ENCODE measurements around the gene PKD2. TPM values are rescaled to one million over a fixed set of nuclear protein-coding genes. Genes with fewer than 3 reads are reported as not detected.

Gene PKD2
- total RNA-seq, 2 experiments from 2014 or later, result 11.8 to 13.2 TPM

DNA sequence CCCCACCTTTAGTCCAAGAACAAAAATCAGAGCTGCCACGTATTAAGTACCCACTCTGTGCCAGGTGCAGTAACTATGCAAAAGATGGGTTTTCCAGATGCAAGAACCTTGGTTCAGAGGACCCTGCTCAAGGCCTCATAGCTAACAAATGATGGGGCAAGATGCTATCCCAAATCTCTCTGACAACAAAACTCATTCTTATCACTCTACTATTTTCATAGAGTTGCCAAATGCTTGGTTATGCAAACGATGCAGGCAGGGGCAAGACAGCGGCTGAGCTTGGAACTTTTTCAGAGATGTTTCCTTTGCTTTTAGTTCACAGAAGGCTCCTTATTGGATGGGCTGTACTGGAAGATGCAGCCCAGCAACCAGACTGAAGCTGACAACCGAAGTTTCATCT is 30.5 kb downstream of the PKD2 start:
- H3K27ac Mint-ChIP-seq, result no peak overlapping the region
- DNase-seq, result no peak
- peaks cover 21% of the 10 kb centered on the region for H3K36me3 Mint-ChIP-seq (ENCODE audit: low read depth)
- H3K4me3 Mint-ChIP-seq, result no peak overlapping the region
- H3K4me1 Mint-ChIP-seq, result no peaks in the 10 kb centered on the region
- POLR2A ChIA-PET, result no interaction called here
- H3K9me3 Mint-ChIP-seq, result no peaks in the 10 kb centered on the region
- no peaks in the 10 kb centered on the region for H3K27me3 Mint-ChIP-seq
- CTCF ChIA-PET, result no interaction called here

DNA sequence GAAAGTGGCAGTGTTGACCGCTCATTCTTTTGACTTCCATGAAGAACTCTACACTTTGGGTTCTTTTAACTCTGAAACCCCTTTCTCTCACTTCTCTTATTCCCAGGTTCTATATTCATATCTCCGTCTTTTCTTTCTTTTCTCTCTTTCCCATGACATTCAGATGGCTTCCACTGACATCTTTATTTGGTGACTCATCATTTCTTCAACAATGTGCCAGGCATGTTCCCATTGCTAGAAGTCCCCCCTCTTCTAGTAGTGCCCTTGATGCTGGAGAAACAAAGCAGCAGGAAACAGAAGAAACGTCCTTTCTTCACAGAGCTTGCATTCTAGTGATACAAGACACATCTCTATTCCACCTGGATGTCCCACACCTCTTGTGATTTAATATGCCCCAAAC is 33.3 kb downstream of the PKD2 start:
- H3K27ac Mint-ChIP-seq, result no peak overlapping the region
- no peaks in the 10 kb centered on the region for H3K4me1 Mint-ChIP-seq
- no peak overlapping the region for H3K4me3 Mint-ChIP-seq
- peaks cover 27% of the 10 kb centered on the region for H3K36me3 Mint-ChIP-seq (ENCODE audit: low read depth)
- no peaks in the 10 kb centered on the region for H3K27me3 Mint-ChIP-seq
- no peaks in the 10 kb centered on the region for H3K9me3 Mint-ChIP-seq
- ChIA-PET CTCF (interaction anchor here (0.9 to 1.0 kb wide), 2 partner anchors 12 to 171 kb away, joined by 3 read pairs; no protein-coding TSS in a partner anchor), POLR2A (no interaction called here)
- no peak for DNase-seq

- Mint-ChIP-seq H3K4me1 (no peaks in the 10 kb centered on the region), H3K27me3 (no peaks in the 10 kb centered on the region), H3K27ac (no peak overlapping the region), H3K9me3 (no peaks in the 10 kb centered on the region), H3K36me3 (ENCODE audit: low read depth) (peaks cover 23% of the 10 kb centered on the region), H3K4me3 (no peak overlapping the region)
- CTCF ChIA-PET, result interaction anchor here (0.9 to 1.0 kb wide), 2 partner anchors 13 to 170 kb away, joined by 3 read pairs; no protein-coding TSS in a partner anchor
- no peak for DNase-seq
- POLR2A ChIA-PET, result no interaction called here
Measured at GRCh38 chr4:88041626-88042025, 34.2 kb downstream of the PKD2 start.

GRCh38 chr4:88043001-88043400 is 35.6 kb downstream of the PKD2 start:
- H3K36me3 Mint-ChIP-seq (ENCODE audit: low read depth), result peaks cover 27% of the 10 kb centered on the region
- no peak for DNase-seq
- H3K27me3 Mint-ChIP-seq, result no peaks in the 10 kb centered on the region
- CTCF ChIA-PET, result no interaction called here
- POLR2A ChIA-PET, result no interaction called here
- no peaks in the 10 kb centered on the region for H3K4me1 Mint-ChIP-seq
- no peaks in the 10 kb centered on the region for H3K9me3 Mint-ChIP-seq
- H3K4me3 Mint-ChIP-seq, result no peak overlapping the region
- no peak overlapping the region for H3K27ac Mint-ChIP-seq

GRCh38 chr4:88043586-88044340 is 36.3 kb downstream of the PKD2 start:
- ChIA-PET POLR2A (no interaction called here), CTCF (no interaction called here)

GRCh38 chr4:88045021-88045420 is 37.6 kb downstream of the PKD2 start:
- Mint-ChIP-seq H3K27me3 (no peaks in the 10 kb centered on the region), H3K4me1 (no peaks in the 10 kb centered on the region), H3K9me3 (no peaks in the 10 kb centered on the region), H3K27ac (no peak overlapping the region), H3K4me3 (no peak overlapping the region), H3K36me3 (ENCODE audit: low read depth) (peaks cover 22% of the 10 kb centered on the region)
- no peak for DNase-seq
- ChIA-PET CTCF (interaction anchor here (0.6 kb wide), 1 partner anchor 100 kb away, joined by 3 read pairs; no protein-coding TSS in a partner anchor), POLR2A (no interaction called here)

More at GRCh38 chr4:88043586-88044340, 36.3 kb downstream of the PKD2 start:
- Mint-ChIP-seq H3K27ac (no peak overlapping the region), H3K36me3 (ENCODE audit: low read depth) (peaks cover 27% of the 10 kb centered on the region), H3K9me3 (no peaks in the 10 kb centered on the region), H3K4me3 (no peak overlapping the region), H3K27me3 (no peaks in the 10 kb centered on the region), H3K4me1 (no peaks in the 10 kb centered on the region)
- DNase-seq, result no peak

- H3K36me3 Mint-ChIP-seq (ENCODE audit: low read depth), result peaks cover 11% of the 10 kb centered on the region
- CTCF ChIA-PET, result interaction anchor here (0.8 to 1.1 kb wide), 2 partner anchors 39 to 158 kb away, joined by 3 to 4 read pairs; no protein-coding TSS in a partner anchor
- H3K27me3 Mint-ChIP-seq, result no peaks in the 10 kb centered on the region
- H3K9me3 Mint-ChIP-seq, result no peaks in the 10 kb centered on the region
- no peaks in the 10 kb centered on the region for H3K4me1 Mint-ChIP-seq
- POLR2A ChIA-PET, result no interaction called here
- no peak overlapping the region for H3K4me3 Mint-ChIP-seq
- no peak overlapping the region for H3K27ac Mint-ChIP-seq
- DNase-seq, result no peak
Measured at GRCh38 chr4:88054229-88054628, 46.8 kb downstream of the PKD2 start.

- ChIA-PET POLR2A (no interaction called here), CTCF (interaction anchor here (0.8 to 1.1 kb wide), 2 partner anchors 38 to 157 kb away, joined by 3 to 4 read pairs; no protein-coding TSS in a partner anchor)
- Mint-ChIP-seq H3K36me3 (ENCODE audit: low read depth) (peaks cover 12% of the 10 kb centered on the region), H3K4me1 (no peaks in the 10 kb centered on the region), H3K4me3 (no peak overlapping the region), H3K27me3 (no peaks in the 10 kb centered on the region), H3K27ac (no peak overlapping the region), H3K9me3 (no peaks in the 10 kb centered on the region)
- peak; percentile 7 for DNase-seq
Measured at GRCh38 chr4:88054901-88055300, 47.5 kb downstream of the PKD2 start.

GRCh38 chr4:88058295-88058694 is 50.9 kb downstream of the PKD2 start:
- Mint-ChIP-seq H3K4me1 (no peaks in the 10 kb centered on the region), H3K9me3 (no peaks in the 10 kb centered on the region), H3K27ac (no peak overlapping the region), H3K4me3 (no peak overlapping the region), H3K36me3 (ENCODE audit: low read depth) (peaks cover 8% of the 10 kb centered on the region), H3K27me3 (no peaks in the 10 kb centered on the region)
- CTCF ChIA-PET, result no interaction called here
- no peak for DNase-seq
- POLR2A ChIA-PET, result no interaction called here

DNA sequence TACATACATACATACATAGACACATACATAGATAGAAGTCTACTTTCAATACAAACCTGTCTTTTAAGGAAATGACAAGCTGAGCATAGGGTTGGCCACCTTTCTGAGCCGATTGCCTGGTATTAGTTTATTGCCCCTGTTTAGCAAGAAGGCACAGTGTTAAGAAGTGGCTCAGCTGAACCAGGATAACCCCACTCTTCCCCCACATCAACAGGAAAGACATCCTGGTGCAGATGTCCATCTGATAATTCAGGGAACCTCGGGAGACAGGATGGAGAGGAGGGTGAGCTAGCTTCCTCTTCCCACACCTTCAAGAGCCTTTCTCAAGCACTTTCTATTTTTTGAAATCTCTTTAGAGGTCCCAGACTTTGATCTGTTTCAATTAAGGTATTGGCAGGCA is 52.3 kb downstream of the PKD2 start:
- DNase-seq, result no peak
- ChIA-PET POLR2A (no interaction called here), CTCF (interaction anchor here (1.0 kb wide), 1 partner anchor 94 kb away, joined by 3 read pairs; no protein-coding TSS in a partner anchor)
- H3K9me3 Mint-ChIP-seq, result no peaks in the 10 kb centered on the region
- H3K27me3 Mint-ChIP-seq, result no peaks in the 10 kb centered on the region
- peaks cover 10% of the 10 kb centered on the region for H3K36me3 Mint-ChIP-seq (ENCODE audit: low read depth)
- no peak overlapping the region for H3K27ac Mint-ChIP-seq
- H3K4me1 Mint-ChIP-seq, result no peaks in the 10 kb centered on the region
- no peak overlapping the region for H3K4me3 Mint-ChIP-seq

DNA sequence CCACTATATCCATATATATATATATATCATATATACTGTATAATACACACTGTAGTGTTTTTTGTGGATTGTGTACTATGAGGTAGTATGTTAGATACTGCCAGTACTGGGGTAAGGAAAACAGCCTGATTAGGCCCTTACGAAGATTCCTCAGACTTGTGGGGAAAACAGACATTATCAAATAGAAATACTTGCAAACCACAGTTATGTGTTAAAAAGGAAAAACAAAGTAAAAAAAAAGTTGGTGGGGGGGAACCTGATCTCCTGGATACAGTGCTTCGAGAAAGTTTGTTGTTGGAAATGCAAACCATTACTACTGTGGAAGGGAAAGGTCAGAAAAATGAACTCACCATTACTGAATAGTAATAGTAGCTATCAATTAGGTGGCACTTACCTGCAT is 53.0 kb downstream of the PKD2 start:
- Mint-ChIP-seq H3K27me3 (no peaks in the 10 kb centered on the region), H3K27ac (no peak overlapping the region)

GRCh38 chr4:88062311-88062710 is 54.9 kb downstream of the PKD2 start:
- ChIA-PET POLR2A (no interaction called here), CTCF (no interaction called here)
- no peaks in the 10 kb centered on the region for H3K9me3 Mint-ChIP-seq
- no peaks in the 10 kb centered on the region for H3K4me1 Mint-ChIP-seq
- no peaks in the 10 kb centered on the region for H3K27me3 Mint-ChIP-seq
- no peak overlapping the region for H3K4me3 Mint-ChIP-seq
- H3K36me3 Mint-ChIP-seq (ENCODE audit: low read depth), result peaks cover 21% of the 10 kb centered on the region
- DNase-seq, result no peak
- H3K27ac Mint-ChIP-seq, result no peak overlapping the region

More for the DNA sequence above, 53.0 kb downstream of the PKD2 start:
- Mint-ChIP-seq H3K9me3 (no peaks in the 10 kb centered on the region), H3K36me3 (ENCODE audit: low read depth) (peaks cover 13% of the 10 kb centered on the region), H3K4me3 (no peak overlapping the region), H3K4me1 (no peaks in the 10 kb centered on the region)
- POLR2A ChIA-PET, result no interaction called here
- no peak for DNase-seq
- CTCF ChIA-PET, result interaction anchor here (1.0 kb wide), 1 partner anchor 93 kb away, joined by 3 read pairs; no protein-coding TSS in a partner anchor

- ChIA-PET CTCF (no interaction called here), POLR2A (no interaction called here)
- no peaks in the 10 kb centered on the region for H3K4me1 Mint-ChIP-seq
- H3K27ac Mint-ChIP-seq, result no peak overlapping the region
- no peak overlapping the region for H3K4me3 Mint-ChIP-seq
- no peaks in the 10 kb centered on the region for H3K27me3 Mint-ChIP-seq
- peaks cover 26% of the 10 kb centered on the region for H3K36me3 Mint-ChIP-seq (ENCODE audit: low read depth)
- no peak for DNase-seq
- H3K9me3 Mint-ChIP-seq, result no peaks in the 10 kb centered on the region
Measured at GRCh38 chr4:88062843-88063242, 55.4 kb downstream of the PKD2 start.

Data from activated CD4-positive, alpha-beta T cell treated with anti-CD3 and anti-CD28 coated beads, Interleukin-2, amount 10 ng/mL, durations not matched to agents 7 days and 5 days (primary cell).